ENCODE measurements around the gene LDHAL6B. TPM values are rescaled to one million over a fixed set of nuclear protein-coding genes. Genes with fewer than 3 reads are reported as not detected.

Gene LDHAL6B
- total RNA-seq, 1 donor from 2014 or later: not detected

DNA sequence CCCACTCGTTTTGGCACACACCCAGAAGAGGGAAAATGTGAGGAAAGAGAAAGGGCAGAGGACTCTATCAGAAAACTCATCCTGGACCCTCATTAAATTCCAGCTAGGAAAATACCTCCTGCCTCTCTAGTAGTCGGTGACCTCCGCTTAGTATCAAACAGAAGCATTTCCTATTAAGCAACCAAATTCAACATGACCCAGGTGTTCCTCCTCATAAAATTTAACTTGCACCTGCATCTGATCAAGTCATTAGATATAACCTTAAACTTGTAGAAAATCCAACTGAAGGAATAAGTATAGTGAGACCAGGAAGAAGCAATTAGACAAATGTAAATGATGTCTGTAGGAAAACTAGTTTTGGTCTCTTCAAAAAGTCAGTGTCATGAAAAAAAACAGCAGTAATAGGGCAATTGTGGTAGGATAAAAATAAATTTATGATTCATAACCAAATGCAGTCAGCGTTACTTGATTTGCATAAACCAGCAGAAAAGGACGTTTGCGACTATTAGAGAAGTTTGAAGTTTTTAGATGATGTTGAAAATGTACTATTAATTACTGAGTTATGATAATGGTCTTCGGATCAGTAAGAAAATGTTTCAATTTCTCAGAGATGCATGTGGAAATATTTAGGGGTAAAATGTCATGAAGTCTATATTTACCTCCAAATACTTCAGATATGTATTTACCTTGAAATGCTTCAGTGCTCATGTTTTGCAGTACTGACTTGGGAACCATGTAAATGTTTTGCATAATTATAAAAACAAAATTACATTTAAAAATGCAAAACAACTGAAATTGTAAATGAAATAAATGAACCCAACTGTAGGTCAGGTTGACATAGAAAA, 44.6 kb downstream of the LDHAL6B start:
- intact Hi-C loops (cut with micrococcal nuclease): no loop called here
- no peaks in the 10 kb centered on the region for H3K9me3 Mint-ChIP-seq
- H3K27me3 Mint-ChIP-seq (ENCODE audit: insufficient read depth): no peaks in the 10 kb centered on the region
- peaks cover 34% of the 10 kb centered on the region for H3K4me1 Mint-ChIP-seq (ENCODE audit: low read depth)
- H3K27ac Mint-ChIP-seq: peak overlapping the region; percentile 52
- peaks cover 13% of the 10 kb centered on the region for H3K36me3 Mint-ChIP-seq (ENCODE audit: low read depth)
- peak overlapping the region; percentile 22 for H3K4me3 Mint-ChIP-seq
- DNase-seq (ENCODE audit: low spot score): no peak

DNA sequence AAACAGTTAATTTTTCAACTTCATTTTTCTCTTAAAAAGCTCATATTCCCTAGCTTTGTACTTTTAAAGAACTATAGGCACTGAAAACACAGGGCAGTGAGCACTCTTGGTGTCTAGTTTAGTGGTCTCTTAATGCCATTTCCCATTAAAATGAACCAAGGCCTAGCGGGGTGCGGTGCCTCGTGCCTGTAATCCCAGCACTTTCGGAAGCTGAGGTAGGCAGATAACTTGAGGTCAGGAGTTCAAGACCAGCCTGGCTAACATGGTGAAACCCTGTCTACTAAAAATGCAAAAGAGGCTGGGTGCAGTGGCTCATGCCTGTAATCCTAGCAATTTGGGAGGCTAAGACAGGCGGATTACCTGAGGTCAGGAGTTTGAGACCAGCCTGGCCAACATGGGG, 45.5 kb downstream of the LDHAL6B start:
- H3K27ac Mint-ChIP-seq: no peak overlapping the region
- no peak for DNase-seq (ENCODE audit: low spot score)
- H3K27me3 Mint-ChIP-seq (ENCODE audit: insufficient read depth): no peaks in the 10 kb centered on the region
- H3K4me3 Mint-ChIP-seq: no peak overlapping the region
- peaks cover 42% of the 10 kb centered on the region for H3K4me1 Mint-ChIP-seq (ENCODE audit: low read depth)
- H3K9me3 Mint-ChIP-seq: no peaks in the 10 kb centered on the region
- H3K36me3 Mint-ChIP-seq (ENCODE audit: low read depth): peaks cover 14% of the 10 kb centered on the region
- intact Hi-C loops (cut with micrococcal nuclease): no loop called here

DNA sequence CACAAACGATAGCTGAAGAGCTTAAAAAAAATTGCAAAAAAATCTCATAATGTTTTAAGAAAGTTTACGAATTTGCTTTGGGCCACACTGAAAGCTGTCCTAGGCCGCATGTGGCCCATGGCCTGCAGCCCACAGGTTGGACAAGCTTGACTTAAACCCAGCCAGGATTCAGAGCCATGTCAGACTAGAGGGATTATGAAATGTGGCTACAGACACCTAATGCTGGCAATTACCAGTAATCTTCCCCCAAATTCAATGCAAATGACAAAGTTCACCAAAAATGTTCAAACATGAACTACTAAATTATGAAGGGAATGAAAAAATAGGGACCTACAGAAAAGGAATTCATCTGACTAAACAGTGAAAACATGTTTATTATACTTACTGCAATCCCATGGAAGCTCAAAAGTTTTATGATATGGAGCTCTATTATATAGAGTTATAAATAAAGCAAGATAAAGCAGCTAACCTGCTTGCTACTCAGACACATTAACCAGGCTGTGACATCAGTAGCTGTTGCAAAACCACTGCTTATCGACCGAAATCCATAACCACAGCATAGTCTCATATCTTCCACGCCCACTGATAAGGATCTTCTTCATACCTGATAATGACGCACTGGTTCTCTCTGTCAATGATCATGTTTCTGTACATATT, 49.2 kb downstream of the LDHAL6B start:
- peaks cover 47% of the 10 kb centered on the region for H3K4me1 Mint-ChIP-seq (ENCODE audit: low read depth)
- H3K36me3 Mint-ChIP-seq (ENCODE audit: low read depth): peaks cover 19% of the 10 kb centered on the region
- peak overlapping the region; percentile 76 for H3K27ac Mint-ChIP-seq
- no peaks in the 10 kb centered on the region for H3K9me3 Mint-ChIP-seq
- no peak overlapping the region for H3K4me3 Mint-ChIP-seq
- H3K27me3 Mint-ChIP-seq (ENCODE audit: insufficient read depth): peaks cover 3% of the 10 kb centered on the region
- peak; percentile 34 for DNase-seq (ENCODE audit: low spot score)
- intact Hi-C loops (cut with micrococcal nuclease): loop anchor here (2.0 to 5.0 kb wide), 2 partner anchors 43 to 116 kb away; partner anchors contain the start of gene MYO1E

GRCh38 chr15:59256482-59256881, 49.8 kb downstream of the LDHAL6B start:
- H3K9me3 Mint-ChIP-seq: no peaks in the 10 kb centered on the region
- H3K4me3 Mint-ChIP-seq: no peak overlapping the region
- DNase-seq (ENCODE audit: low spot score): no peak
- peaks cover 41% of the 10 kb centered on the region for H3K4me1 Mint-ChIP-seq (ENCODE audit: low read depth)
- peaks cover 19% of the 10 kb centered on the region for H3K36me3 Mint-ChIP-seq (ENCODE audit: low read depth)
- intact Hi-C loops (cut with micrococcal nuclease): loop anchor here (2.0 to 5.0 kb wide), 2 partner anchors 42 to 116 kb away; partner anchors contain the start of gene MYO1E
- H3K27me3 Mint-ChIP-seq (ENCODE audit: insufficient read depth): peaks cover 3% of the 10 kb centered on the region
- H3K27ac Mint-ChIP-seq: no peak overlapping the region

DNA sequence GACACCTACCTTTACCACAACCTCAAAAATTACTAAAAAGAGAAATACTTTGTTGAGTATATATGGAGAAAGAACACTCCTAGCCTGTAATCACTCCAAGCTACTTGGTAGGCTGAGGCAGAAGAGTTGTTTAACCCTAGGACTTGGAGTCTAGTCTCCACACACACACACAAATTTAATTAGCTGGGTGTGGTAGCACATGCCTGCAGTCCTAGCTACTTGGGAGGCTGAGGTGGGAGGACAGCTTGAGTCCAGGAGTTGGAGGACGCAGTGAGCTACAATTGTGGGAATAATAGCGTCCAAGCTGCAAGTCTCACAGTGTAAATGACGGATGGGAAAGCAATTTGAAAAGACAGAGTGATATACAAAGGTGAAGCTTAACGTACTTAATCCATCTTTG, 50.5 kb downstream of the LDHAL6B start:
- intact Hi-C loops (cut with micrococcal nuclease): loop anchor here (2.0 to 5.0 kb wide), 2 partner anchors 42 to 115 kb away; partner anchors contain the start of gene MYO1E
- no peak for DNase-seq (ENCODE audit: low spot score)
- Mint-ChIP-seq H3K36me3 (ENCODE audit: low read depth) (peaks cover 19% of the 10 kb centered on the region), H3K4me1 (ENCODE audit: low read depth) (peaks cover 41% of the 10 kb centered on the region), H3K27me3 (ENCODE audit: insufficient read depth) (peaks cover 3% of the 10 kb centered on the region), H3K4me3 (no peak overlapping the region), H3K27ac (no peak overlapping the region), H3K9me3 (no peaks in the 10 kb centered on the region)

Other genes with a start within 250 kb of the LDHAL6B start
- gene RNF111, start 219.2 kb upstream of the LDHAL6B start, total RNA-seq: 35.3 and 38.0 TPM in 2 replicates
- 36.6 and 38.2 TPM in 2 replicates for gene CCNB2, start 101.7 kb upstream of the LDHAL6B start, total RNA-seq
- gene MYO1E, start 166.0 kb downstream of the LDHAL6B start, total RNA-seq: 33.3 and 33.6 TPM in 2 replicates
- gene FAM81A, start 231.3 kb downstream of the LDHAL6B start, total RNA-seq: 0.49 and 0.60 TPM in 2 replicates

Data from activated T-helper 1 cell treated with anti-CD3 and anti-CD28 coated beads, Interleukin-12 subunit alpha, Interleukin-12 subunit beta, Interleukin-2, Interleukin-4 antibody, amounts not matched to agents 30 ng/mL and 10 ng/mL and 1 ng/mL, durations not matched to agents 14 hours and 24 hours and 36 hours (primary cell).